Peyer's patch (tissue), 4 donors: Measurements from ENCODE around the gene BTBD18.

Experiments
- POLR2A ChIP-seq, 2 donors: fragments of 450-650 bp; IDR thresholded peaks; one replicate each; pipeline ENCODE4 v1.5.1; 2017; ENCODE audit warnings: antibody characterized with exemption in 2 of 2, mild to moderate bottlenecking in 2 of 2, moderate library complexity in 2 of 2
- TF ChIP-seq, protein P1 (sequence below), 6 experiments: fragments of 450-650 bp in 4 of 6; fragments of 200-600 bp in 2 of 6; sonication (generic) in 1 of 6; IDR thresholded peaks; one replicate each; pipeline ENCODE4 v1.5.1; 2017 to 2019; ENCODE audit warnings: antibody characterized with exemption in 6 of 6, mild to moderate bottlenecking in 3 of 6, moderate library complexity in 1 of 6

DNA sequence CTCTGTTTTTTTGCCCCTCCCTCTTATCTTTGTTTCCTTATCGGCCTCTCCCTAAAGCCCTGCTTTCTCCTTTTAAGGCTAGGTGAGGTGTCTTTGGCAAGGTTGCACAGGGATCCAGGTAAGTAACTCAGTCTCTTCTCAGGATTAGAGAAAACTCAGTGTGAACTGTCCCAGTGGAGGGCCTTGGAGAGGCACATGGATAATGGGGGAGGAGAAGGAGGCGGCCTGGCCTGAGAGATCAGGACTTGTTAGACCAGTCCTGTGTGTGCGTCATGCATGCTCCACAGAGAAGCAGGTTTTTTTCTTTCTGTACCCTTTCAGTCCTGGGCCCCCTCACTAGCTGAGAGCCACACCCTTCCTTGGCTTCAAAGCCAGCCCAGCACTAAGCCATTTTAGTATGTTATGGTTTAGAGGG lies 29.9 kb upstream of the BTBD18 start:
- TF ChIP-seq, protein P1, sequence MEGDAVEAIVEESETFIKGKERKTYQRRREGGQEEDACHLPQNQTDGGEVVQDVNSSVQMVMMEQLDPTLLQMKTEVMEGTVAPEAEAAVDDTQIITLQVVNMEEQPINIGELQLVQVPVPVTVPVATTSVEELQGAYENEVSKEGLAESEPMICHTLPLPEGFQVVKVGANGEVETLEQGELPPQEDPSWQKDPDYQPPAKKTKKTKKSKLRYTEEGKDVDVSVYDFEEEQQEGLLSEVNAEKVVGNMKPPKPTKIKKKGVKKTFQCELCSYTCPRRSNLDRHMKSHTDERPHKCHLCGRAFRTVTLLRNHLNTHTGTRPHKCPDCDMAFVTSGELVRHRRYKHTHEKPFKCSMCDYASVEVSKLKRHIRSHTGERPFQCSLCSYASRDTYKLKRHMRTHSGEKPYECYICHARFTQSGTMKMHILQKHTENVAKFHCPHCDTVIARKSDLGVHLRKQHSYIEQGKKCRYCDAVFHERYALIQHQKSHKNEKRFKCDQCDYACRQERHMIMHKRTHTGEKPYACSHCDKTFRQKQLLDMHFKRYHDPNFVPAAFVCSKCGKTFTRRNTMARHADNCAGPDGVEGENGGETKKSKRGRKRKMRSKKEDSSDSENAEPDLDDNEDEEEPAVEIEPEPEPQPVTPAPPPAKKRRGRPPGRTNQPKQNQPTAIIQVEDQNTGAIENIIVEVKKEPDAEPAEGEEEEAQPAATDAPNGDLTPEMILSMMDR (IDR thresholded peaks at IDR 0.05) = peak in 1 of 6 experiments; percentile 16
- TF ChIP-seq POLR2A (IDR thresholded peaks at IDR 0.05) = peak in 1 of 2 donors; percentile 33
